Osteoblast (primary cell): ENCODE measurements around the gene GALE. TPM values are rescaled to one million over a fixed set of nuclear protein-coding genes. Genes with fewer than 3 reads are reported as not detected.
"Not testable (repeated sequence)": the region's sequence is repeated elsewhere in the genome, so short reads cannot be mapped to it uniquely, and the experiment has no call there.

Source experiments
- DNase-seq: peaks from one replicate; pipeline ENCODE4 v3.0.0; 2011; ENCODE audit warnings: low spot score, mixed read lengths; ENCODE audit not compliant: insufficient read length; ENCODE audit errors: missing footprints
- H2AFZ ChIP-seq: 2 replicates; pipeline ENCODE4 v1.6.0; 2011; ENCODE audit warnings: mild to moderate bottlenecking, low read length
- H3K27ac ChIP-seq: 2 replicates; pipeline ENCODE4 v1.5.1; 2011; ENCODE audit warnings: mild to moderate bottlenecking, low read depth, low read length, moderate library complexity
- H3K27me3 ChIP-seq: 2 replicates; pipeline ENCODE4 v1.6.0; 2012; ENCODE audit warnings: mild to moderate bottlenecking, control low read depth, inconsistent platforms, low read length, moderate library complexity; ENCODE audit not compliant: insufficient read depth
- H3K36me3 ChIP-seq: 2 replicates; pipeline ENCODE4 v1.5.1; 2011; ENCODE audit warnings: mild to moderate bottlenecking, low read length, control low read depth, moderate library complexity; ENCODE audit not compliant: insufficient read depth
- H3K4me1 ChIP-seq: 2 replicates; pipeline ENCODE4 v1.5.1; 2011; ENCODE audit warnings: mild to moderate bottlenecking, low read length, control low read depth, moderate library complexity; ENCODE audit not compliant: insufficient read depth
- H3K4me2 ChIP-seq: 2 replicates; pipeline ENCODE4 v1.6.0; 2011; ENCODE audit warnings: mild to moderate bottlenecking, low read length; ENCODE audit not compliant: insufficient read depth
- H3K4me3 ChIP-seq: fragments of 200-600 bp; sonication (generic); 3 replicates; pipeline ENCODE4 v1.5.1; 2012; ENCODE audit warnings: mild to moderate bottlenecking, low read length, inconsistent platforms; ENCODE audit not compliant: insufficient read depth
- H3K79me2 ChIP-seq: 2 replicates; pipeline ENCODE4 v1.6.0; 2012; ENCODE audit warnings: mild to moderate bottlenecking, low read length, control low read depth, inconsistent platforms; ENCODE audit not compliant: insufficient read depth
- H3K9me3 ChIP-seq: 2 replicates; pipeline ENCODE4 v1.5.1; 2011; ENCODE audit warnings: low read depth, low read length, control low read depth
- H4K20me1 ChIP-seq: 2 replicates; pipeline ENCODE4 v1.6.0; 2012; ENCODE audit warnings: mild to moderate bottlenecking, low read length, control low read depth; ENCODE audit not compliant: insufficient read depth
- CTCF ChIP-seq: IDR thresholded peaks from 2 replicates; pipeline ENCODE4 v1.5.1; 2011; ENCODE audit warnings: mild to moderate bottlenecking, low read depth, low read length, moderate library complexity; ENCODE audit errors: extremely low read depth
- total RNA-seq: library from RNA; depleted of rRNA; stranded (reverse); fragments of >200 nt; gene quantifications from 2 replicates; pipeline ENCODE4 v1.2.3, GENCODE V29; 2012

The GALE gene
- total RNA-seq, 1 donor: 13.4 TPM

DNA sequence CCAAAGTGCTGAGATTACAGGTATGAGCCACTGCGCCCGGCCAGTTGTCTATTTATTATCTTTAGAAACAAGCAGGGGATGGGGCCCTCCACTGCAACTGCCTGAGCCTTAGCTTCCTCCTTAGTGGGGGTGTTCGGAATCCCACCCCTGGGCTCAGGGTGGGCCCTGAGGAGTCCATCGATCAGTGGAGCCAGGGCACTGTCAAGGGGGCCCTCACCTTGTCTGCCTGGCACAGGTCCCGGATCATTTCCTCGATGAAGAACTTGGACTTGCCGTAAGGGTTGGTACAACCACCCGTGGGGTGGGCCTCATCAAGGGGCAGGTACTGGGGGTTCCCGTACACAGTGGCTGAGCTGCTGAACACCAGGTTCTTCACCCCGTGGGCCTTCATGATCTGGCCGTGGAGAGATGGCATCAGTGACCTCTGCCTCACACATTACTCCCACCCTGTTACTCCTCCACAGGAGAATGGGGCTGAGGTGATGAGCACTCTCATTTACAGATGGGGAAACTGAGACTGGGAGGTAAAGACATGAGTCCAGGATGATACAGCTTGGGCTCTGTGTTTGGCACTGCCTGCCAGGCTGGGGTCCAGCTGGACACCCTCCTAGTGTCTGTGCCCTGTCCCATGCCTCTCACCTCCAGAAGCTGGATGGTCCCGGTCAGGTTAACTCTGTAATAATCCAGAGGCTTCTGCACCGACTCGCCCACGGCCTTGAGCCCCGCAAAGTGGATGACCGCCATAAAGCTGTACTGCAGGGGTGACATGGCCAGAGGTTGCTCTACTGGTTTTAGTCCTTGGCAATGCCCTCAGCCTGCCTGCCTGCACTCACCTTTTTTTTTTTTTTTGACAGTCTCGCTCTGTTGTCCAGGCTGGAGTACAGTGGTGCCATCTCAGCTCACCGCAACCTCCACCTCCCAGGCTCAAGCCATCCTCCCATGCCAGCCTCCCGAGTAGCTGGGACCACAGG is 2.8 kb downstream of the GALE start:
- Histone ChIP-seq H3K36me3 (peaks cover 37% of the 10 kb centered on the region), H3K4me2 (no peak overlapping the region), H2AFZ (no peak overlapping the region), H3K27ac (no peak overlapping the region), H3K79me2 (peaks cover 11% of the 10 kb centered on the region), H3K9me3 (no peaks in the 10 kb centered on the region), H4K20me1 (no peaks in the 10 kb centered on the region), H3K27me3 (no peaks in the 10 kb centered on the region), H3K4me3 (no peak overlapping the region), H3K4me1 (peaks cover 16% of the 10 kb centered on the region)
- TF ChIP-seq CTCF: no peak
- DNase-seq: peak; percentile 68

GRCh38 chr1:23796466-23797271 is 3.9 kb downstream of the GALE start:
- H3K4me2 ChIP-seq: no peak overlapping the region
- H3K79me2 ChIP-seq: peaks cover 22% of the 10 kb centered on the region
- H4K20me1 ChIP-seq: peaks cover 5% of the 10 kb centered on the region
- H3K27me3 ChIP-seq: no peaks in the 10 kb centered on the region
- H3K27ac ChIP-seq: no peak overlapping the region
- H3K36me3 ChIP-seq: peaks cover 37% of the 10 kb centered on the region
- TF ChIP-seq CTCF: no peak
- DNase-seq: peak; percentile 76
- no peak overlapping the region for H2AFZ ChIP-seq
- no peak overlapping the region for H3K4me3 ChIP-seq
- H3K9me3 ChIP-seq: no peaks in the 10 kb centered on the region
- peaks cover 24% of the 10 kb centered on the region for H3K4me1 ChIP-seq

- Histone ChIP-seq H2AFZ (no peak overlapping the region), H3K9me3 (no peaks in the 10 kb centered on the region), H3K4me2 (no peak overlapping the region), H3K4me1 (peaks cover 18% of the 10 kb centered on the region), H3K27me3 (no peaks in the 10 kb centered on the region), H4K20me1 (peaks cover 8% of the 10 kb centered on the region), H3K36me3 (peaks cover 37% of the 10 kb centered on the region), H3K79me2 (peaks cover 27% of the 10 kb centered on the region), H3K27ac (no peak overlapping the region), H3K4me3 (no peak overlapping the region)
- no peak for DNase-seq
- no peak for TF ChIP-seq CTCF
These were observed 4.7 kb downstream of the GALE start for GRCh38 chr1:23795676-23796465.

DNA sequence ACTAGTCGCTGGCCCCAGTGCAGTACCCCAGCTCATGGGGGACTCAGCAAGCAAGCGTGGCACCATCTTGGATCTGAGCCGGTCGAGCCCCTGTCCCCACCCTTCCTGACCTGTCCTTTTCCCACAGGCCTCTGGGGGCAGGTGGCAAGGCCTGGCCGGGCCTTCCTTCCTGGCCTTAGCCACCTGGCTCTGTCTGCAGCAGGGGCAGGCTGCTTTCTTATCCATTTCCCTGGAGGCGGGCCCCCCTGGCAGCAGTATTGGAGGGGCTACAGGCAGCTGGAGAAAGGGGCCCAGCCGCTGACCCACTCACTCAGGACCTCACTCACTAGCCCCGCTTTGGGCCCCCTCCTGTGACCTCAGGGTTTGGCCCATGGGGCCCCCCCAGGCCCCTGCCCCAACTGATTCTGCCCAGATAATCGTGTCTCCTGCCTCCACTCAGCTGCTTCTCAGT is 5.8 kb downstream of the GALE start:
- not testable (repeated sequence) for H2AFZ ChIP-seq
- H3K36me3 ChIP-seq: peaks cover 37% of the 10 kb centered on the region

More for the DNA sequence above, 5.8 kb downstream of the GALE start:
- H3K4me3 ChIP-seq, H4K20me1 ChIP-seq, H3K4me2 ChIP-seq, H3K9me3 ChIP-seq, H3K27me3 ChIP-seq, H3K27ac ChIP-seq: not testable (repeated sequence)
- peak; percentile 39 for DNase-seq
- peaks cover 27% of the 10 kb centered on the region for H3K79me2 ChIP-seq
- peaks cover 27% of the 10 kb centered on the region for H3K4me1 ChIP-seq
